SU-DHL-6 (cell line): ENCODE results near the gene ARMC5.

Experiments
- H2AFZ ChIP-seq: fragments of 200-600 bp; sonication (generic); 2 replicates; pipeline ENCODE4 v1.6.1; 2014; ENCODE audit warnings: low read depth, mild to moderate bottlenecking, moderate library complexity, mixed read lengths, antibody characterized with exemption, low read length; ENCODE audit not compliant: severe bottlenecking
- H3F3A ChIP-seq: fragments of 200-600 bp; shearing (Covaris generic); 2 replicates; pipeline ENCODE4 v1.6.0; 2016; ENCODE audit warnings: antibody characterized with exemption, mild to moderate bottlenecking; ENCODE audit not compliant: insufficient read depth
- H3K27ac ChIP-seq: fragments of 200-600 bp; sonication (generic); 2 replicates; pipeline ENCODE4 v1.5.1; 2016; ENCODE audit warnings: low read depth, mild to moderate bottlenecking, low read length, moderate library complexity, mixed read lengths
- H3K27me3 ChIP-seq: fragments of 200-600 bp; sonication (generic), shearing (Covaris generic); 2 replicates; pipeline ENCODE4 v1.6.0; 2014; ENCODE audit warnings: mild to moderate bottlenecking, low read length
- H3K36me3 ChIP-seq: fragments of 200-600 bp; sonication (generic); 2 replicates; pipeline ENCODE4 v1.6.1; 2014; ENCODE audit warnings: mild to moderate bottlenecking, low read length, mixed read lengths
- H3K4me2 ChIP-seq: fragments of 300-600, 200-600 bp; shearing (Covaris generic), sonication (generic); 2 replicates; pipeline ENCODE4 v1.6.0; 2014; ENCODE audit warnings: low read length, low read depth, mild to moderate bottlenecking; ENCODE audit not compliant: poor library complexity, severe bottlenecking
- H3K4me3 ChIP-seq: fragments of 200-600 bp; sonication (generic); 2 replicates; pipeline ENCODE4 v1.5.1; 2014; ENCODE audit warnings: antibody characterized with exemption, low read length, mild to moderate bottlenecking, mixed read lengths; ENCODE audit not compliant: insufficient read depth, poor library complexity, severe bottlenecking
- H3K79me2 ChIP-seq: fragments of 200-600 bp; sonication (generic); 2 replicates; pipeline ENCODE4 v1.6.1; 2014; ENCODE audit warnings: mild to moderate bottlenecking, low read length, moderate library complexity; ENCODE audit not compliant: insufficient read depth
- H3K9ac ChIP-seq: fragments of 200-600 bp; sonication (generic); 2 replicates; pipeline ENCODE4 v1.7.0; 2014; ENCODE audit warnings: mild to moderate bottlenecking, low read length
- H3K9me2 ChIP-seq: fragments of 200-600 bp; sonication (generic); replicated peaks from 2 replicates; pipeline ENCODE4 v1.6.1; 2014; ENCODE audit warnings: low read length; ENCODE audit not compliant: insufficient read depth
- H3K9me3 ChIP-seq: fragments of 200-600 bp; sonication (generic); 2 replicates; pipeline ENCODE4 v1.6.1; 2014; ENCODE audit warnings: low read length, mixed read lengths; ENCODE audit not compliant: insufficient read depth
- H4K20me1 ChIP-seq: fragments of 200-600 bp; sonication (generic); 2 replicates; pipeline ENCODE4 v1.6.1; 2014; ENCODE audit warnings: low read depth, mild to moderate bottlenecking, antibody characterized with exemption, low read length, moderate library complexity, mixed read lengths
- CTCF ChIP-seq: fragments of 200-600 bp; sonication (generic); IDR thresholded peaks from one replicate; pipeline ENCODE4 v1.5.1; 2017; ENCODE audit warnings: antibody characterized with exemption, mild to moderate bottlenecking, low read length, moderate library complexity; ENCODE audit not compliant: insufficient read depth, poor library complexity, severe bottlenecking
- EZH2phosphoT487 ChIP-seq: fragments of 200-600 bp; sonication (generic), shearing (Covaris generic); conservative IDR thresholded peaks from 2 replicates; pipeline ENCODE4 v1.6.1; 2018; ENCODE audit warnings: mild to moderate bottlenecking, antibody characterized with exemption, low read length, moderate library complexity, mixed read lengths

Gene ARMC5

GRCh38 chr16:31412750-31413149 is 46.6 kb upstream of the ARMC5 start:
- H3K4me3 ChIP-seq: no peak overlapping the region
- no peak overlapping the region for H2AFZ ChIP-seq
- H3K27me3 ChIP-seq: no peaks in the 10 kb centered on the region
- no peak overlapping the region for H3K4me2 ChIP-seq
- no peak for TF ChIP-seq EZH2phosphoT487
- TF ChIP-seq CTCF: no peak
- H3K9me3 ChIP-seq: no peaks in the 10 kb centered on the region
- no peaks in the 10 kb centered on the region for H4K20me1 ChIP-seq
- H3F3A ChIP-seq: no peaks in the 10 kb centered on the region
- H3K27ac ChIP-seq: no peak overlapping the region
- no peaks in the 10 kb centered on the region for H3K9me2 ChIP-seq
- H3K79me2 ChIP-seq: no peaks in the 10 kb centered on the region
- no peak overlapping the region for H3K9ac ChIP-seq
- H3K36me3 ChIP-seq: no peaks in the 10 kb centered on the region

GRCh38 chr16:31413381-31413780 is 45.9 kb upstream of the ARMC5 start:
- Histone ChIP-seq H2AFZ (no peak overlapping the region), H3K9me3 (no peaks in the 10 kb centered on the region), H3K4me3 (no peak overlapping the region), H3K27me3 (no peaks in the 10 kb centered on the region), H3K4me2 (no peak overlapping the region), H3K79me2 (no peaks in the 10 kb centered on the region), H4K20me1 (no peaks in the 10 kb centered on the region), H3K9me2 (no peaks in the 10 kb centered on the region), H3K27ac (no peak overlapping the region), H3K36me3 (no peaks in the 10 kb centered on the region), H3K9ac (no peak overlapping the region), H3F3A (no peaks in the 10 kb centered on the region)
- TF ChIP-seq EZH2phosphoT487: no peak
- no peak for TF ChIP-seq CTCF

- Histone ChIP-seq H3K36me3 (no peaks in the 10 kb centered on the region), H3K79me2 (no peaks in the 10 kb centered on the region), H3K9ac (no peak overlapping the region), H4K20me1 (no peaks in the 10 kb centered on the region), H3K4me3 (no peak overlapping the region), H3K9me3 (no peaks in the 10 kb centered on the region), H2AFZ (no peak overlapping the region), H3K4me2 (no peak overlapping the region), H3F3A (no peaks in the 10 kb centered on the region), H3K27me3 (no peaks in the 10 kb centered on the region), H3K27ac (no peak overlapping the region), H3K9me2 (no peaks in the 10 kb centered on the region)
- no peak for TF ChIP-seq CTCF
- no peak for TF ChIP-seq EZH2phosphoT487
Measured at GRCh38 chr16:31413943-31414342, 45.4 kb upstream of the ARMC5 start.
